Activated CD4-positive, alpha-beta T cell treated with anti-CD3 and anti-CD28 coated beads for 36 hours (primary cell): ENCODE data around the gene STRIP2. TPM values are rescaled to one million over a fixed set of nuclear protein-coding genes. Genes with fewer than 3 reads are reported as not detected.
"Not testable (repeated sequence)": the region's sequence is repeated elsewhere in the genome, so short reads cannot be mapped to it uniquely, and the experiment has no call there.

ENCODE experiments used
- ATAC-seq: fragments of 200-7000 bp; cut with Tn5 transposase; one replicate; pipeline ENCODE4 v1.10.0; 2021; ENCODE audit warnings: mild to moderate bottlenecking, moderate library complexity
- CTCF ChIA-PET: fragments of 350-600 bp; sonication (Branson Sonifier 250); formaldehyde crosslinking; loops from one replicate; lab custom pipeline; 2021; ENCODE audit warnings: antibody characterized with exemption; lab: Charles Lee
- POLR2A ChIA-PET: fragments of 350-600 bp; sonication (Branson Sonifier 250); formaldehyde crosslinking; loops from one replicate; lab custom pipeline; 2021; ENCODE audit warnings: antibody characterized with exemption, inconsistent platforms; lab: Charles Lee
- DNase-seq: peaks from one replicate; pipeline ENCODE4 v3.0.0-alpha.2; 2020
- H3K27ac Mint-ChIP-seq: one replicate; pipeline ENCODE4 v1.8.0; 2021; ENCODE audit warnings: mixed read lengths
- H3K27me3 Mint-ChIP-seq: one replicate; pipeline ENCODE4 v1.8.0; 2021; ENCODE audit warnings: mixed read lengths
- H3K36me3 Mint-ChIP-seq: one replicate; pipeline ENCODE4 v1.8.0; 2021; ENCODE audit warnings: low read depth, mixed read lengths
- H3K4me1 Mint-ChIP-seq: one replicate; pipeline ENCODE4 v1.8.0; 2021; ENCODE audit warnings: mixed read lengths
- H3K4me3 Mint-ChIP-seq: one replicate; pipeline ENCODE4 v1.8.0; 2021; ENCODE audit warnings: mild to moderate bottlenecking, moderate library complexity, mixed read lengths
- H3K9me3 Mint-ChIP-seq: one replicate; pipeline ENCODE4 v1.8.0; 2021; ENCODE audit warnings: low read depth, mixed read lengths
- intact Hi-C, 2 experiments: fragments of 100-400 bp; cut with DNase I in 1 of 2; cut with micrococcal nuclease in 1 of 2; formaldehyde crosslinking; loops; one replicate each; pipeline versions ENCODE4 v1.14.2 to v1.15.1; 2022 to 2024; cut with DNase I, micrococcal nuclease
- total RNA-seq, 2 experiments: library from RNA; stranded (reverse); gene quantifications; one replicate each; pipeline ENCODE4 v1.2.3, GENCODE V29; 2021

Gene STRIP2
- total RNA-seq, 2 experiments from 2014 or later = 41.3 to 51.8 TPM

DNA sequence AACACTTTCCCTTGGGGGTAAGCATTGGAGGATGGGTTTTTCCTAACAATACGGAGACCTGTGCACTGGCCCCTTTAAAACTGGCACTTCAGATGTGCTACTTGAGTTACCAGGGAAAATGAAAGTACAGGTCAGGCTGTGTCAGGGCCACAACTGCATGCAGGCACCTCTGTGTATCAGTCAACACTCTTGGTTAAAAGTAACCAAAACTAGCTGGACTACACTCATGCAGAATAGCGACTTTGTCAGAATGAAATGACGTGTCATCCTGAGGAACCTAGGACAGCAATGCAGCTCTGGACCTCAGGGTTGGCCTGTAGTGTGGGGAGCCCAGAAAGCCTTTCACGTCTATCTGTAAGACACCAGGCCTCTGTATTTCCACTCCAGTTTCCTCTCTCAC is 34.3 kb downstream of the STRIP2 start:
- H3K27me3 Mint-ChIP-seq = no peaks in the 10 kb centered on the region
- H3K9me3 Mint-ChIP-seq = no peaks in the 10 kb centered on the region
- DNase-seq (no peak), ATAC-seq (no peak)
- H3K4me1 Mint-ChIP-seq = peaks cover 16% of the 10 kb centered on the region
- intact Hi-C loops = no loop called here
- peaks cover 55% of the 10 kb centered on the region for H3K36me3 Mint-ChIP-seq
- CTCF ChIA-PET = interaction anchor here (0.6 to 4.5 kb wide), 4 partner anchors 67 to 162 kb away, joined by 3 to 34 read pairs (median 4); no protein-coding TSS in a partner anchor
- H3K4me3 Mint-ChIP-seq = no peak overlapping the region
- POLR2A ChIA-PET = interaction anchor here (0.7 kb wide), 1 partner anchor 218 kb away, joined by 3 read pairs; no protein-coding TSS in a partner anchor
- no peak overlapping the region for H3K27ac Mint-ChIP-seq

DNA sequence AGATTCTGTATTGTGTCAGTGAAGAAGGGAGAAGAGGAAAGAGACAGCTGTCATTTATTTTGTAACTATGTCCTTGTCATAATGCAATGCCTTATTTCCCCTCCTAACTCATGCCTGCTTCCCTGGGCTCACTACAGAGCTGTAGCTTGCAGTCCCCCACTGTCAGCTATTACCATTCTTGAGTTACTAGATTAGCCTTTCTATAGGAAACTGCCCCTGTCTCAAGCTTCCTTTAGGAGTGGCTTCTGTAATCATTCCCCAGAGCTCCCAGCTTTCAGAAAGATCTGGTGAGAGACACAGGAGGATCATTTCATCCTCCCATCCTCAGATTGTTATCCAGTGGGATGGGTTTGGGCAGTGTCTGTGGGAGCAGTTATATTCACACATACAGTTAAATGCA is 35.7 kb downstream of the STRIP2 start:
- H3K4me3 Mint-ChIP-seq = no peak overlapping the region
- no peak overlapping the region for H3K27ac Mint-ChIP-seq
- intact Hi-C loops = loop anchor here in 1 of 2 experiments (10.0 kb wide), 1 partner anchor 545 kb away; no protein-coding TSS in a partner anchor
- H3K9me3 Mint-ChIP-seq = no peaks in the 10 kb centered on the region
- H3K36me3 Mint-ChIP-seq = peaks cover 62% of the 10 kb centered on the region
- ChIA-PET POLR2A (interaction anchor here (0.6 kb wide), 1 partner anchor 584 kb away, joined by 3 read pairs; no protein-coding TSS in a partner anchor), CTCF (interaction anchor here (0.7 to 5.7 kb wide), 11 partner anchors 11 to 252 kb away, joined by 3 to 79 read pairs (median 16); partner anchors contain the start of gene STRIP2)
- DNase-seq (no peak), ATAC-seq (no peak)
- peaks cover 16% of the 10 kb centered on the region for H3K4me1 Mint-ChIP-seq
- no peaks in the 10 kb centered on the region for H3K27me3 Mint-ChIP-seq

DNA sequence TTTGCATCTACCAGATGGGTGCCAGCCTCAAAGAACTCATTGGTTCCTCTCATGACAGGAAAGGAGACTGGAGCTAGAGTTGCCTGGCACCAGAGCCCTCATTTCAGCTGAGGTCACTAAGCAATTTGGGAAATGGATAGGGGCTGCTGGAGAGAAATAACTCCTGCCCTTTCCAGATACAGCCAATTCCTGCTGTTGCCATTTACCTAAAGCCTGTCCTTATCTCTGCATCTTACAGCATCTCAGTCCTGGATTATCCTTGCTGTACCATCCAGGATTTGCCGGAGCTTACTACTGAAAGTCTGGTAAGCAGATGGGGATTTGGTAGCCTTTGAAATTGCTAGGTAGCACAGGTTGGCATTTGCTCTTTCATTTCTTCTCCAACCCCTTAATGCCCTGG is 36.2 kb downstream of the STRIP2 start:
- Mint-ChIP-seq H3K36me3 (peaks cover 62% of the 10 kb centered on the region), H3K27ac (no peak overlapping the region), H3K4me1 (peaks cover 16% of the 10 kb centered on the region)

DNA sequence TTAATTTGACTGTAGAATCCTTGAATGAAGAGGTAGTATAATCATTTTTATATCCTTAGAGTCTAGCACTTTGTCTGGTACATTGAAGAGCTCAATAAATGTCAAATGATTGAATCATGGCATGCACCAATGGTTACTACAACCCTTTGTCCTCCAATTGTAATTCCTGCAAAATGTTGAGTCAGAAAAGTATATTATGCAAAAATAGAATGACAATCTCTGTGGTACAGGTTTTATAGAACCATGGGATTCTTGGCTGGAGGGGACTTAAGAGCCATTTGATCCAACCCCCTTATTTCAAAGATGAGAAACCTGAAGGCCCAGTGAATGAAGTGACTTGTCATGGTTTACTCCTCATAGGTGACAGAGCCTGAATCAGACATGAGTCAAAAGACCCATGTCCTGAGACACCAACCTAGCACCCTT is 37.2 kb downstream of the STRIP2 start:
- POLR2A ChIA-PET = interaction anchor here (0.6 to 1.2 kb wide), 4 partner anchors 32 to 432 kb away, joined by 3 to 10 read pairs (median 6); no protein-coding TSS in a partner anchor
- Mint-ChIP-seq H3K4me1 (peaks cover 16% of the 10 kb centered on the region), H3K27me3 (no peaks in the 10 kb centered on the region), H3K27ac (peak overlapping the region; percentile 49), H3K9me3 (no peaks in the 10 kb centered on the region), H3K36me3 (peaks cover 58% of the 10 kb centered on the region), H3K4me3 (no peak overlapping the region)
- intact Hi-C loops = loop anchor here (1.0 to 10.0 kb wide), 4 partner anchors 32 to 543 kb away; no protein-coding TSS in a partner anchor
- ATAC-seq (peak; percentile 77), DNase-seq (peak; percentile 15)
- CTCF ChIA-PET = interaction anchor here (0.6 to 5.7 kb wide), 34 partner anchors 8 to 542 kb away, joined by 3 to 79 read pairs (median 4); partner anchors contain the start of gene STRIP2

More for the DNA sequence above, 36.2 kb downstream of the STRIP2 start:
- ATAC-seq (no peak), DNase-seq (no peak)
- Mint-ChIP-seq H3K27me3 (no peaks in the 10 kb centered on the region), H3K4me3 (no peak overlapping the region), H3K9me3 (no peaks in the 10 kb centered on the region)
- CTCF ChIA-PET = interaction anchor here (1.1 to 5.7 kb wide), 11 partner anchors 9 to 252 kb away, joined by 3 to 79 read pairs (median 20); partner anchors contain the start of gene STRIP2
- intact Hi-C loops = loop anchor here in 1 of 2 experiments (10.0 kb wide), 1 partner anchor 544 kb away; no protein-coding TSS in a partner anchor
- POLR2A ChIA-PET = no interaction called here

DNA sequence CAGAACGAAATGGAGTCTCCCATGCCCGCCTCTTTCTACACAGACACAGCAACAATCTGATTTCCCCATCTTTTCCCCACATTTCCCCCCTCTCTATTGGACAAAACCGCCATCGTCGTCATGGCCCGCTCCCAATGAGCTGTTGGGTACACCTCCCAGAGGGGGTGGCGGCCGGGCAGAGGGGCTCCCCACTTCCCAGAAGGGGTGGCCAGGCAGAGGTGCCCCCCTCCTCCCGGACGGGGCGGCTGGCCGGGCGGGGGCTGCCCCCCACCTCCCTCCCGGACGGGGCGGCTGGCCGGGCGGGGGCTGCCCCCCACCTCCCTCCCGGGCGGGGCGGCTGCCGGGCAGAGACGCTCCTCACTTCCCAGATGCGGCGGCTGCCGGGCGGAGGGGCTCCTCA is 41.7 kb downstream of the STRIP2 start:
- DNase-seq, H3K9me3 Mint-ChIP-seq, H3K27ac Mint-ChIP-seq, H3K4me3 Mint-ChIP-seq, H3K4me1 Mint-ChIP-seq, H3K27me3 Mint-ChIP-seq, POLR2A ChIA-PET, CTCF ChIA-PET, ATAC-seq: not testable (repeated sequence)
- intact Hi-C loops = loop anchor here in 1 of 2 experiments (10.0 kb wide), 1 partner anchor 539 kb away; no protein-coding TSS in a partner anchor
- H3K36me3 Mint-ChIP-seq = peaks cover 59% of the 10 kb centered on the region

DNA sequence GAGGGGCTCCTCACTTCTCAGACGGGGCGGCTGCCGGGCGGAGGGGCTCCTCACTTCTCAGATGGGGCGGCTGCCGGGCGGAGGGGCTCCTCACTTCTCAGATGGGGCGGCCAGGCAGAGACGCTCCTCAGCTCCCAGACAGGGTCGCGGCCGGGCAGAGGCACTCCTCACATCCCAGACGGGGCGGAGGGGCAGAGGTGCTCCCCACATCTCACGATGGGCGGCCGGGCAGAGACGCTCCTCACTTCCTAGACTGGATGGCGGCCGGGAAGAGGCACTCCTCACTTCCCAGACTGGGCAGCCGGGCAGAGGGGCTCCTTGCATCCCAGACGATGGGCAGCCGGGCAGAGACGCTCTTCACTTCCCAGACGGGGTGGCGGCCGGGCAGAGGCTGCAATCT is 42.2 kb downstream of the STRIP2 start:
- intact Hi-C loops = loop anchor here in 1 of 2 experiments (10.0 kb wide), 1 partner anchor 538 kb away; no protein-coding TSS in a partner anchor
- not testable (repeated sequence) for H3K9me3 Mint-ChIP-seq

DNA sequence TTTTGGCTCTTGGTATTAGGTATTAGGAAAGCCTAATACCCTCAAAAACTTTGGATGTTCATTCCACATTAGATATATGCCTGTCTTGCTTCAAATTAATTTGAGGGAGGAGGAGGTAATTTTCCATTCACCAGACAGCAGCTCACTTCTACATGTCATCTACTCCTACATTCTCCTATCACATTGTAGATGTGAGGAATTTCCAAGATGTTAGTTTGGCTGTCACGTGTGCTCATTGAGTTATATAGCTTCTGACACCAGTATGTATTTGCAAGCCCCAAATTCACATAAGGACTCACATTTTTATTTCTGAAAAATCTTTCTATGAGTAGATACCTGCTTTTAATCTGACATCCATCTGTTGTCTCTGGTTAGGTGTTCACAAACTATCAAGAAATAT is 45.6 kb downstream of the STRIP2 start:
- H3K27me3 Mint-ChIP-seq = no peaks in the 10 kb centered on the region
- DNase-seq (no peak), ATAC-seq (no peak)
- intact Hi-C loops = loop anchor here in 1 of 2 experiments (10.0 kb wide), 1 partner anchor 535 kb away; no protein-coding TSS in a partner anchor
- no peak overlapping the region for H3K4me3 Mint-ChIP-seq
- CTCF ChIA-PET = interaction anchor here (0.7 to 2.0 kb wide), 3 partner anchors 18 to 231 kb away, joined by 3 to 5 read pairs (median 5); no protein-coding TSS in a partner anchor
- POLR2A ChIA-PET = no interaction called here
- H3K36me3 Mint-ChIP-seq = peaks cover 48% of the 10 kb centered on the region
- no peaks in the 10 kb centered on the region for H3K4me1 Mint-ChIP-seq
- H3K27ac Mint-ChIP-seq = no peak overlapping the region
- H3K9me3 Mint-ChIP-seq = no peaks in the 10 kb centered on the region

More for the DNA sequence above, 42.2 kb downstream of the STRIP2 start:
- DNase-seq, H3K27me3 Mint-ChIP-seq, POLR2A ChIA-PET, H3K4me3 Mint-ChIP-seq, H3K27ac Mint-ChIP-seq, ATAC-seq, H3K4me1 Mint-ChIP-seq, CTCF ChIA-PET: not testable (repeated sequence)
- peaks cover 57% of the 10 kb centered on the region for H3K36me3 Mint-ChIP-seq

DNA sequence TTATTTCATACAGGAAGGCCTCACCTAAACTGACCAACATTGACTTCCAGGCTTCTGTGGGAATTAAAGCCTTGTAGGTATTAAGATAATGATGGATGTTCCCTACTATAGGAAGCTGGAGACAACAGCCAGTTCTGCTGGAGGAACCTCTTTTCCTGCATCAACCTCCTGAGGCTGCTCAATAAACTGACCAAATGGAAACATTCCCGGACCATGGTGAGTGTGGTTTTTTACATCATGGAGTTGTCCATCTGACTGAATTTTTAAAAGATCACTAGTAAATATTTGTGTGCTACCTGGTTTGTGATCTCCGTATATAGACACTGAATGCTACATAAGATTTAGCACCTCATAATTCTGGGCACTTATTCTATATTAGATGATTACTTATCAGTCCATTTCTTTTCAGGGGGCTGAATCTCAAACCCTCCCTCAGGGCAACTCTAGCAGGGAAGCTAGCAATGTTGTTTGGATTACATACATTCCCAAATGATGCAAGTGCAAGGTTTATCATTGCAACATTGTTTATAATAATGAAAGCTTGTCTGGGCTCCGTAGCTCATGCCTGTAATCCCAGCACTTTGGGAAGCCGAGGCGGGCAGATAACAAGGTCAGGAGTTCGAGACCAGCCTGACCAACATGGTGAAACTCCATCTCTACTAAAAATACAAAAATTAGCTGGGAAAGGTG is 46.6 kb downstream of the STRIP2 start:
- ATAC-seq = no peak
- ChIA-PET CTCF (interaction anchor here (0.7 to 2.0 kb wide), 2 partner anchors 19 to 105 kb away, joined by 3 to 5 read pairs; no protein-coding TSS in a partner anchor), POLR2A (no interaction called here)
- intact Hi-C loops = no loop called here
- peaks cover 41% of the 10 kb centered on the region for H3K36me3 Mint-ChIP-seq
- H3K4me1 Mint-ChIP-seq = no peaks in the 10 kb centered on the region
- H3K27ac Mint-ChIP-seq = no peak overlapping the region
- H3K27me3 Mint-ChIP-seq = no peaks in the 10 kb centered on the region
- DNase-seq = no peak
- no peak overlapping the region for H3K4me3 Mint-ChIP-seq
- no peaks in the 10 kb centered on the region for H3K9me3 Mint-ChIP-seq

DNA sequence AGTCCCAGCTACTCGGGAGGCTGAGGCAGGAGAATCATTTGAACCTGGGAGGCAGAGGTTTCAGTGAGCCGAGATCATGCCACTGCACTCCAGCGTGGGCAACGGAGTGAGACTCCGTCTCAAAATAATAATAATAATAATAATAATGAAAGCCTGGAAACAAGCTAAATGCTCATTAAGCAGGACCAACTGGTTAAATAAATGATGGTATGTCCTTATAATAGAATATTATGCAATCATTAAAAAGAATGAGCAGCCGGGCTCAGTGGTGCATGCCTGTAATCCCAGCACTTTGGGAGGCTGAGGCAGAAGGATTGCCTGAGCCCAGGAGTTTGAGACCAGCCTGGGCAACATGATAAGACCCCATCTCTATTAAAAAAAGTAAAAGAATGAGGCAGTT is 47.1 kb downstream of the STRIP2 start:
- POLR2A ChIA-PET, H3K4me3 Mint-ChIP-seq, H3K27me3 Mint-ChIP-seq: not testable (repeated sequence)

DNA sequence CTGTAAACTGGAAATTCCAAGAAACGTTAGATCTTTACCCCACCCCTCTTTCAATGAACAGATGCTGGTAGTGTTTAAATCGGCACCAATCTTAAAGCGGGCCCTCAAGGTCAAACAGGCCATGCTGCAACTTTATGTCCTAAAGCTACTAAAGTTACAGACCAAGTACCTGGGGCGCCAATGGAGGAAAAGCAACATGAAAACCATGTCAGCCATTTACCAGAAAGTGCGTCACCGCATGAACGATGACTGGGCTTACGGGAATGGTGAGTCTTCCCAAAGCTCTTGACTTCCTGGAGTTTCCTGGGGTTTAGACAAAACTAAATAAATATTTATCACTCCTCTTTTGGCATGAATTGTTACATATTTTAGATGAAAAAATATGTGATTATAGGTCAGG is 48.5 kb downstream of the STRIP2 start:
- POLR2A ChIA-PET = interaction anchor here (1.0 kb wide), 1 partner anchor 56 kb away, joined by 3 read pairs; no protein-coding TSS in a partner anchor
- Mint-ChIP-seq H3K4me1 (no peaks in the 10 kb centered on the region), H3K36me3 (peaks cover 45% of the 10 kb centered on the region)

More for the DNA sequence above, 47.1 kb downstream of the STRIP2 start:
- H3K4me1 Mint-ChIP-seq, H3K9me3 Mint-ChIP-seq, intact Hi-C loops, DNase-seq, H3K27ac Mint-ChIP-seq, ATAC-seq: not testable (repeated sequence)
- CTCF ChIA-PET = interaction anchor here (0.7 kb wide), 1 partner anchor 106 kb away, joined by 3 read pairs; no protein-coding TSS in a partner anchor
- H3K36me3 Mint-ChIP-seq = peaks cover 45% of the 10 kb centered on the region

DNA sequence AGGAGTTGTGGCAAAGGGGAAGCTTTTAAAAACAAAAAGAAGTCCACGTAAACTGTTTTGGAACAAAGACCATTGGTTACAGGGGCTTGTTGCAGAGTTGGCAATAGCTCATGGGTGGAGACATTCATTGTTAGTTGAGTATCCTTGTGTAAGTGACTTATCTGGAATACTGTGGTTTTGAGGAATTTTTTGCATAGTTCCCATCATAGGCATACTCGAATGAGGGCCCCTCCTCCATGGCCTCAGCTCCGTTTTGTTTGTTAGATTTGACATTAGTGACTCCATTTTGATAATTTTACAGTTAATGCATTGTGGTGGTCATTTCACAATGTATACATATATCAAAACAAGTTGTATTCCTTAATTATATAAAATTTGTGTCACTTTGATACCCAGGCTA is 55.3 kb downstream of the STRIP2 start:
- H3K4me1 Mint-ChIP-seq = peaks cover 13% of the 10 kb centered on the region
- no peak for ATAC-seq
- H3K27me3 Mint-ChIP-seq = no peaks in the 10 kb centered on the region
- DNase-seq = no peak
- CTCF ChIA-PET = interaction anchor here (0.6 to 1.0 kb wide), 2 partner anchors 18 to 27 kb away, joined by 3 to 4 read pairs; no protein-coding TSS in a partner anchor
- H3K27ac Mint-ChIP-seq = no peak overlapping the region
- intact Hi-C loops = no loop called here
- POLR2A ChIA-PET = no interaction called here
- H3K9me3 Mint-ChIP-seq = no peaks in the 10 kb centered on the region
- H3K4me3 Mint-ChIP-seq = no peak overlapping the region
- peaks cover 28% of the 10 kb centered on the region for H3K36me3 Mint-ChIP-seq

More for the DNA sequence above, 48.5 kb downstream of the STRIP2 start:
- Mint-ChIP-seq H3K27ac (no peak overlapping the region), H3K4me3 (no peak overlapping the region), H3K27me3 (no peaks in the 10 kb centered on the region), H3K9me3 (no peaks in the 10 kb centered on the region)
- no peak for ATAC-seq
- CTCF ChIA-PET = interaction anchor here (0.6 to 1.1 kb wide), 2 partner anchors 10 to 154 kb away, joined by 3 to 4 read pairs; no protein-coding TSS in a partner anchor
- DNase-seq = no peak
- intact Hi-C loops = no loop called here
